ENCODE data around the gene EYA4.

The EYA4 gene

GRCh38 chr6:133359256-133359655, 118.1 kb downstream of the EYA4 start:
- Histone ChIP-seq H3K9ac (ENCODE audit: low read depth, low read length, poor library complexity, severe bottlenecking) (no peak overlapping the region), H2AFZ (ENCODE audit: low read length) (no peak overlapping the region), H3K27me3 (ENCODE audit: insufficient read depth, low read length, poor library complexity, severe bottlenecking) (no peaks in the 10 kb centered on the region), H3F3A (ENCODE audit: low read depth) (no peaks in the 10 kb centered on the region), H3K4me3 (ENCODE audit: low read length, poor library complexity, severe bottlenecking) (no peak overlapping the region), H3K36me3 (ENCODE audit: insufficient read depth, low read length) (no peaks in the 10 kb centered on the region), H3K9me2 (replicated peaks; ENCODE audit: low read depth, low read length) (no peaks in the 10 kb centered on the region), H3K9me3 (ENCODE audit: insufficient read depth, low read depth, low read length) (no peaks in the 10 kb centered on the region), H4K20me1 (ENCODE audit: insufficient read depth, low read length, poor library complexity, severe bottlenecking) (no peaks in the 10 kb centered on the region), H3K4me1 (ENCODE audit: insufficient read depth, low read length, poor library complexity, severe bottlenecking) (no peaks in the 10 kb centered on the region), H3K79me2 (ENCODE audit: insufficient read depth, low read length) (no peaks in the 10 kb centered on the region), H3K4me2 (ENCODE audit: low read depth, low read length, poor library complexity, severe bottlenecking) (no peak overlapping the region)
- TF ChIP-seq, protein P1, sequence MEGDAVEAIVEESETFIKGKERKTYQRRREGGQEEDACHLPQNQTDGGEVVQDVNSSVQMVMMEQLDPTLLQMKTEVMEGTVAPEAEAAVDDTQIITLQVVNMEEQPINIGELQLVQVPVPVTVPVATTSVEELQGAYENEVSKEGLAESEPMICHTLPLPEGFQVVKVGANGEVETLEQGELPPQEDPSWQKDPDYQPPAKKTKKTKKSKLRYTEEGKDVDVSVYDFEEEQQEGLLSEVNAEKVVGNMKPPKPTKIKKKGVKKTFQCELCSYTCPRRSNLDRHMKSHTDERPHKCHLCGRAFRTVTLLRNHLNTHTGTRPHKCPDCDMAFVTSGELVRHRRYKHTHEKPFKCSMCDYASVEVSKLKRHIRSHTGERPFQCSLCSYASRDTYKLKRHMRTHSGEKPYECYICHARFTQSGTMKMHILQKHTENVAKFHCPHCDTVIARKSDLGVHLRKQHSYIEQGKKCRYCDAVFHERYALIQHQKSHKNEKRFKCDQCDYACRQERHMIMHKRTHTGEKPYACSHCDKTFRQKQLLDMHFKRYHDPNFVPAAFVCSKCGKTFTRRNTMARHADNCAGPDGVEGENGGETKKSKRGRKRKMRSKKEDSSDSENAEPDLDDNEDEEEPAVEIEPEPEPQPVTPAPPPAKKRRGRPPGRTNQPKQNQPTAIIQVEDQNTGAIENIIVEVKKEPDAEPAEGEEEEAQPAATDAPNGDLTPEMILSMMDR (conservative IDR thresholded peaks at IDR 0.05; ENCODE audit: low read length) = no peak
- no peak for TF ChIP-seq EZH2phosphoT487 (IDR thresholded peaks at IDR 0.05; ENCODE audit: borderline replicate concordance)

- H3F3A ChIP-seq (ENCODE audit: low read depth) = no peaks in the 10 kb centered on the region
- H3K27me3 ChIP-seq (ENCODE audit: insufficient read depth, low read length, poor library complexity, severe bottlenecking) = no peaks in the 10 kb centered on the region
- no peak overlapping the region for H3K4me2 ChIP-seq (ENCODE audit: low read depth, low read length, poor library complexity, severe bottlenecking)
- no peaks in the 10 kb centered on the region for H3K79me2 ChIP-seq (ENCODE audit: insufficient read depth, low read length)
- no peaks in the 10 kb centered on the region for H3K36me3 ChIP-seq (ENCODE audit: insufficient read depth, low read length)
- no peaks in the 10 kb centered on the region for H3K4me1 ChIP-seq (ENCODE audit: insufficient read depth, low read length, poor library complexity, severe bottlenecking)
- H2AFZ ChIP-seq (ENCODE audit: low read length) = no peak overlapping the region
- H3K9me3 ChIP-seq (ENCODE audit: insufficient read depth, low read depth, low read length) = no peaks in the 10 kb centered on the region
- TF ChIP-seq EZH2phosphoT487 (IDR thresholded peaks at IDR 0.05; ENCODE audit: borderline replicate concordance) = no peak
- TF ChIP-seq, protein P1 (conservative IDR thresholded peaks at IDR 0.05; ENCODE audit: low read length) = no peak
- H4K20me1 ChIP-seq (ENCODE audit: insufficient read depth, low read length, poor library complexity, severe bottlenecking) = no peaks in the 10 kb centered on the region
- H3K9ac ChIP-seq (ENCODE audit: low read depth, low read length, poor library complexity, severe bottlenecking) = no peak overlapping the region
- no peak overlapping the region for H3K4me3 ChIP-seq (ENCODE audit: low read length, poor library complexity, severe bottlenecking)
- H3K9me2 ChIP-seq (replicated peaks; ENCODE audit: low read depth, low read length) = no peaks in the 10 kb centered on the region
Observed at GRCh38 chr6:133359760-133360159, 118.6 kb downstream of the EYA4 start.

- H3K4me1 ChIP-seq (ENCODE audit: insufficient read depth, low read length, poor library complexity, severe bottlenecking) = no peaks in the 10 kb centered on the region
- H3K4me3 ChIP-seq (ENCODE audit: low read length, poor library complexity, severe bottlenecking) = no peak overlapping the region
- H4K20me1 ChIP-seq (ENCODE audit: insufficient read depth, low read length, poor library complexity, severe bottlenecking) = no peaks in the 10 kb centered on the region
- no peak overlapping the region for H3K9ac ChIP-seq (ENCODE audit: low read depth, low read length, poor library complexity, severe bottlenecking)
- no peak overlapping the region for H3K4me2 ChIP-seq (ENCODE audit: low read depth, low read length, poor library complexity, severe bottlenecking)
- H3F3A ChIP-seq (ENCODE audit: low read depth) = no peaks in the 10 kb centered on the region
- H3K79me2 ChIP-seq (ENCODE audit: insufficient read depth, low read length) = no peaks in the 10 kb centered on the region
- no peaks in the 10 kb centered on the region for H3K27me3 ChIP-seq (ENCODE audit: insufficient read depth, low read length, poor library complexity, severe bottlenecking)
- no peaks in the 10 kb centered on the region for H3K9me3 ChIP-seq (ENCODE audit: insufficient read depth, low read depth, low read length)
- no peak for TF ChIP-seq EZH2phosphoT487 (IDR thresholded peaks at IDR 0.05; ENCODE audit: borderline replicate concordance)
- TF ChIP-seq, protein P1 (conservative IDR thresholded peaks at IDR 0.05; ENCODE audit: low read length) = no peak
- H3K9me2 ChIP-seq (replicated peaks; ENCODE audit: low read depth, low read length) = no peaks in the 10 kb centered on the region
- no peak overlapping the region for H2AFZ ChIP-seq (ENCODE audit: low read length)
- no peaks in the 10 kb centered on the region for H3K36me3 ChIP-seq (ENCODE audit: insufficient read depth, low read length)
Observed at GRCh38 chr6:133360194-133360593, 119.0 kb downstream of the EYA4 start.
